Esophagus squamous epithelium (tissue), 5 donors: ENCODE measurements around the gene PSEN1. TPM values are rescaled to one million over a fixed set of nuclear protein-coding genes. Genes with fewer than 3 reads are reported as not detected.

Experiments
- DNase-seq: peaks from one replicate; lab custom pipeline; 2025; lab: John Stamatoyannopoulos, UW
- H3K27ac ChIP-seq, 4 donors: fragments of 200-600 bp; sonication (generic); one replicate each; pipeline ENCODE4 v1.5.1; 2016 to 2019; ENCODE audit warnings: mild to moderate bottlenecking in 1 of 4
- H3K27me3 ChIP-seq, 4 donors: fragments of 200-600 bp; sonication (generic); 1 replicate in 3 of 4; 2 replicates in 1 of 4; pipeline versions ENCODE4 v1.5.1 to v1.6.0; 2017 to 2021; ENCODE audit warnings: antibody characterized with exemption in 1 of 4
- H3K36me3 ChIP-seq, 3 donors: fragments of 200-600 bp; sonication (generic); one replicate each; pipeline ENCODE4 v1.5.1; 2016 to 2019
- H3K4me1 ChIP-seq, 3 donors: fragments of 200-600 bp; sonication (generic); one replicate each; pipeline ENCODE4 v1.5.1; 2017 to 2019
- H3K4me3 ChIP-seq, 4 donors: fragments of 200-600 bp; sonication (generic); 1 replicate in 3 of 4; 2 replicates in 1 of 4; pipeline ENCODE4 v1.5.1; 2016 to 2019; ENCODE audit warnings: mild to moderate bottlenecking in 2 of 4, moderate library complexity in 1 of 4
- H3K9me3 ChIP-seq, 3 donors: fragments of 200-600 bp; sonication (generic); one replicate each; pipeline ENCODE4 v1.5.1; 2016 to 2019
- CTCF ChIP-seq, 6 experiments: fragments of 450-650 bp in 4 of 6; fragments of 200-600 bp in 2 of 6; sonication (generic) in 2 of 6; IDR thresholded peaks; one replicate each; pipeline ENCODE4 v1.5.1; 2016 to 2019; ENCODE audit warnings: antibody characterized with exemption in 6 of 6, mild to moderate bottlenecking in 4 of 6, moderate library complexity in 4 of 6
- POLR2A ChIP-seq, 4 donors: fragments of 450-650 bp; IDR thresholded peaks; one replicate each; pipeline ENCODE4 v1.6.1; 2017; ENCODE audit warnings: antibody characterized with exemption in 4 of 4, mild to moderate bottlenecking in 4 of 4, moderate library complexity in 3 of 4
- WGBS, 2 donors: methylation state at CpG; one replicate each; pipeline ENCODE4 v1.1.5; 2018; 5-methylcytosine and 5-hydroxymethylcytosine counted together
- intact Hi-C: fragments of 100-400 bp; cut with DNase I; formaldehyde crosslinking; loops from one replicate; pipeline ENCODE4 v1.15.0; 2022
- total RNA-seq, 4 donors: library from RNA; depleted of rRNA; stranded (reverse); fragments of >200 nt; gene quantifications; one replicate each; pipeline ENCODE4 v1.1.0, GENCODE V29; 2016
- donor health status: DM: yes; HTN: yes; CAD: no.

The PSEN1 gene
- total RNA-seq, 4 donors from 2014 or later = 34.6 to 49.8 (median 41.5) TPM

GRCh38 chr14:73258076-73258475 is 121.8 kb downstream of the PSEN1 start:
- Histone ChIP-seq H3K27ac (no peak overlapping the region), H3K4me3 (no peak overlapping the region), H3K9me3 (no peaks in the 10 kb centered on the region), H3K4me1 (no peaks in the 10 kb centered on the region), H3K36me3 (peaks cover 0 to 12% (median 0%) of the 10 kb centered on the region in 3 donors), H3K27me3 (no peaks in the 10 kb centered on the region)
- WGBS, 2 donors = 74 to 78% methylated on average over 4 of the region's 4 CpGs
- intact Hi-C loops = no loop called here
- no peak for DNase-seq
- TF ChIP-seq POLR2A (IDR thresholded peaks at IDR 0.05) (no peak), CTCF (IDR thresholded peaks at IDR 0.05) (no peak)

GRCh38 chr14:73258845-73259611 is 122.7 kb downstream of the PSEN1 start:
- DNase-seq = no peak
- Histone ChIP-seq H3K36me3 (peaks cover 0 to 12% (median 0%) of the 10 kb centered on the region in 3 donors), H3K4me3 (no peak overlapping the region), H3K27me3 (no peaks in the 10 kb centered on the region), H3K27ac (no peak overlapping the region), H3K4me1 (no peaks in the 10 kb centered on the region), H3K9me3 (no peaks in the 10 kb centered on the region)
- TF ChIP-seq CTCF (IDR thresholded peaks at IDR 0.05) = no peak
- TF ChIP-seq POLR2A (IDR thresholded peaks at IDR 0.05) = no peak
- 72 to 75% methylated on average over 5 to 7 of the region's 20 CpGs for WGBS, 2 donors
- intact Hi-C loops = no loop called here

GRCh38 chr14:73259837-73260236 is 123.5 kb downstream of the PSEN1 start:
- 70 to 78% methylated on average over 6 to 7 of the region's 9 CpGs for WGBS, 2 donors
- intact Hi-C loops = no loop called here
- Histone ChIP-seq H3K4me3 (no peak overlapping the region), H3K27ac (no peak overlapping the region), H3K36me3 (peaks cover 0 to 12% (median 0%) of the 10 kb centered on the region in 3 donors), H3K9me3 (no peaks in the 10 kb centered on the region), H3K4me1 (no peaks in the 10 kb centered on the region), H3K27me3 (no peaks in the 10 kb centered on the region)
- no peak for DNase-seq
- no peak for TF ChIP-seq POLR2A (IDR thresholded peaks at IDR 0.05)
- TF ChIP-seq CTCF (IDR thresholded peaks at IDR 0.05) = no peak

- Histone ChIP-seq H3K4me3 (no peak overlapping the region), H3K27ac (no peak overlapping the region), H3K9me3 (no peaks in the 10 kb centered on the region), H3K27me3 (no peaks in the 10 kb centered on the region), H3K36me3 (peaks cover 0 to 7% (median 0%) of the 10 kb centered on the region in 3 donors), H3K4me1 (no peaks in the 10 kb centered on the region)
- DNase-seq = no peak
- TF ChIP-seq CTCF (IDR thresholded peaks at IDR 0.05) = no peak
- no peak for TF ChIP-seq POLR2A (IDR thresholded peaks at IDR 0.05)
- intact Hi-C loops = no loop called here
- 91% methylated on average over 4 of the region's 11 CpGs; no CpG with 5 or more reads in 1 of the 2 donors for WGBS, 2 donors
Observed at GRCh38 chr14:73260574-73260973, 124.3 kb downstream of the PSEN1 start.

- WGBS, 2 donors = 75 to 86% methylated on average over 4 of the region's 6 CpGs
- intact Hi-C loops = no loop called here
- Histone ChIP-seq H3K9me3 (no peaks in the 10 kb centered on the region), H3K4me3 (no peak overlapping the region), H3K4me1 (no peaks in the 10 kb centered on the region), H3K36me3 (peaks cover 0 to 7% (median 0%) of the 10 kb centered on the region in 3 donors), H3K27ac (no peak overlapping the region), H3K27me3 (no peaks in the 10 kb centered on the region)
- TF ChIP-seq CTCF (IDR thresholded peaks at IDR 0.05) (no peak), POLR2A (IDR thresholded peaks at IDR 0.05) (no peak)
- no peak for DNase-seq
Observed at GRCh38 chr14:73261075-73261474, 124.8 kb downstream of the PSEN1 start.
